Mesenchymal stem cell (in vitro differentiated cells and primary cell): ENCODE data around the gene MOV10.

Source experiments
- DNase-seq: peaks from one replicate; pipeline ENCODE4 v3.0.0-alpha.2; 2013
- H2AFZ ChIP-seq: one replicate; pipeline ENCODE4 v1.6.1; 2013; ENCODE audit warnings: low read depth, mild to moderate bottlenecking, control low read depth, inconsistent platforms, low read length, moderate library complexity
- H2AK5ac ChIP-seq: 2 replicates; pipeline ENCODE4 v1.6.1; 2013; ENCODE audit warnings: low read length, moderate library complexity, mild to moderate bottlenecking, inconsistent platforms; ENCODE audit not compliant: severe bottlenecking
- H2BK120ac ChIP-seq: one replicate; pipeline ENCODE4 v1.6.1; 2013; ENCODE audit warnings: low read depth, mild to moderate bottlenecking, inconsistent platforms, low read length, moderate library complexity
- H2BK12ac ChIP-seq, 2 experiments: one replicate each; pipeline ENCODE4 v1.6.1; 2013; ENCODE audit warnings: inconsistent platforms in 2 of 2, low read length in 2 of 2, mild to moderate bottlenecking in 2 of 2, moderate library complexity in 2 of 2, control low read depth in 1 of 2
- H2BK15ac ChIP-seq: one replicate; pipeline ENCODE4 v1.6.1; 2013; ENCODE audit warnings: mild to moderate bottlenecking, low read depth, inconsistent platforms; ENCODE audit not compliant: poor library complexity, severe bottlenecking
- H2BK5ac ChIP-seq: 2 replicates; pipeline ENCODE4 v1.6.1; 2013; ENCODE audit warnings: low read depth, mild to moderate bottlenecking, low read length, control low read depth, inconsistent platforms; ENCODE audit not compliant: poor library complexity, severe bottlenecking
- H3K14ac ChIP-seq, 2 experiments: one replicate each; pipeline ENCODE4 v1.6.1; 2013; ENCODE audit warnings: inconsistent platforms in 2 of 2, low read length in 2 of 2, control low read depth in 1 of 2, mild to moderate bottlenecking in 1 of 2, moderate library complexity in 1 of 2
- H3K18ac ChIP-seq, 2 experiments: one replicate each; pipeline ENCODE4 v1.6.1; 2013; ENCODE audit warnings: inconsistent platforms in 2 of 2, low read length in 2 of 2, control low read depth in 1 of 2, low read depth in 1 of 2, mild to moderate bottlenecking in 1 of 2
- H3K23ac ChIP-seq, 2 experiments: one replicate each; pipeline ENCODE4 v1.6.1; 2013; ENCODE audit warnings: inconsistent platforms in 2 of 2, low read length in 2 of 2, mild to moderate bottlenecking in 2 of 2, moderate library complexity in 2 of 2, control low read depth in 1 of 2
- H3K27ac ChIP-seq: 2 replicates; pipeline ENCODE4 v1.5.1; 2013; ENCODE audit warnings: mild to moderate bottlenecking, moderate library complexity, low read length, control low read depth, inconsistent platforms; ENCODE audit not compliant: poor library complexity, severe bottlenecking
- H3K27me3 ChIP-seq, 2 experiments: 2 replicates each; pipeline versions ENCODE4 v1.6.1 to v1.7.0; 2013; ENCODE audit warnings: low read length in 2 of 2, mild to moderate bottlenecking in 2 of 2, moderate library complexity in 2 of 2, control low read depth in 1 of 2, inconsistent platforms in 1 of 2; ENCODE audit not compliant: control insufficient read depth in 1 of 2, insufficient read depth in 1 of 2
- H3K36me3 ChIP-seq, 2 experiments: 2 replicates each; pipeline versions ENCODE4 v1.6.1 to v1.7.0; 2013; ENCODE audit warnings: low read length in 2 of 2, control low read depth in 1 of 2, inconsistent platforms in 1 of 2, low read depth in 1 of 2, mild to moderate bottlenecking in 1 of 2; ENCODE audit not compliant: insufficient read depth in 2 of 2, control insufficient read depth in 1 of 2
- H3K4ac ChIP-seq, 2 experiments: one replicate each; pipeline ENCODE4 v1.6.1; 2013; ENCODE audit warnings: inconsistent platforms in 2 of 2, low read length in 2 of 2, mild to moderate bottlenecking in 2 of 2, moderate library complexity in 2 of 2, control low read depth in 1 of 2, low read depth in 1 of 2
- H3K4me1 ChIP-seq: 2 replicates; pipeline ENCODE4 v1.6.1; 2013; ENCODE audit warnings: low read depth, low read length, control low read depth; ENCODE audit not compliant: control insufficient read depth, insufficient read depth
- H3K4me2 ChIP-seq: 2 replicates; pipeline ENCODE4 v1.6.1; 2013; ENCODE audit warnings: low read length, mild to moderate bottlenecking, inconsistent platforms; ENCODE audit not compliant: poor library complexity, severe bottlenecking
- H3K4me3 ChIP-seq, 2 experiments: 2 replicates each; pipeline versions ENCODE4 v1.5.1 to v1.7.0; 2013; ENCODE audit warnings: low read length in 2 of 2, mild to moderate bottlenecking in 2 of 2, control low read depth in 1 of 2, low read depth in 1 of 2; ENCODE audit not compliant: insufficient read depth in 1 of 2
- H3K79me1 ChIP-seq: replicated peaks from 2 replicates; pipeline ENCODE4 v1.6.1; 2013; ENCODE audit warnings: mild to moderate bottlenecking, control low read depth, low read length, inconsistent platforms; ENCODE audit not compliant: poor library complexity, severe bottlenecking
- H3K9ac ChIP-seq: 2 replicates; pipeline ENCODE4 v1.7.0; 2013; ENCODE audit warnings: mild to moderate bottlenecking, low read length, moderate library complexity
- H3K9me3 ChIP-seq: 2 replicates; pipeline ENCODE4 v1.7.0; 2013; ENCODE audit warnings: mild to moderate bottlenecking, low read length; ENCODE audit not compliant: control insufficient read depth
- H4K8ac ChIP-seq: one replicate; pipeline ENCODE4 v1.6.1; 2013; ENCODE audit warnings: inconsistent platforms, mild to moderate bottlenecking, low read length, moderate library complexity
- H4K91ac ChIP-seq: one replicate; pipeline ENCODE4 v1.6.1; 2013; ENCODE audit warnings: mild to moderate bottlenecking, low read length, inconsistent platforms
- WGBS: methylation state at CpG from one replicate; pipeline ENCODE4 v1.1.7; 2013; ENCODE audit warnings: mixed read lengths; 5-methylcytosine and 5-hydroxymethylcytosine counted together

The MOV10 gene

GRCh38 chr1:112729909-112730308 lies 55.5 kb downstream of the MOV10 start:
- no peak overlapping the region for H3K4me3 ChIP-seq
- H3K14ac ChIP-seq = no peak overlapping the region
- no peak overlapping the region for H2BK12ac ChIP-seq
- H3K4ac ChIP-seq = peak overlapping the region in 1 of 2 experiments; percentile 46
- H3K27ac ChIP-seq = no peak overlapping the region
- no peak overlapping the region for H3K18ac ChIP-seq
- no peak overlapping the region for H3K23ac ChIP-seq
- no peak overlapping the region for H2AFZ ChIP-seq
- H2AK5ac ChIP-seq = no peak overlapping the region
- peaks cover 13% of the 10 kb centered on the region for H3K4me1 ChIP-seq
- no peaks in the 10 kb centered on the region for H3K79me1 ChIP-seq
- H2BK5ac ChIP-seq = no peak overlapping the region
- no peaks in the 10 kb centered on the region for H3K36me3 ChIP-seq
- 64% methylated on average over 1 of the region's 1 CpG for WGBS
- H2BK15ac ChIP-seq = peak overlapping the region; percentile 74
- no peak overlapping the region for H4K8ac ChIP-seq
- no peak overlapping the region for H3K4me2 ChIP-seq
- no peak overlapping the region for H2BK120ac ChIP-seq
- H3K27me3 ChIP-seq = no peaks in the 10 kb centered on the region
- H4K91ac ChIP-seq = no peak overlapping the region
- no peak for DNase-seq
- no peaks in the 10 kb centered on the region for H3K9me3 ChIP-seq
- no peak overlapping the region for H3K9ac ChIP-seq

GRCh38 chr1:112731451-112731850 lies 57.0 kb downstream of the MOV10 start:
- Histone ChIP-seq H2BK15ac (no peak overlapping the region), H4K91ac (no peak overlapping the region), H3K4me3 (no peak overlapping the region), H3K27me3 (no peaks in the 10 kb centered on the region), H2BK12ac (no peak overlapping the region), H3K36me3 (no peaks in the 10 kb centered on the region), H2BK120ac (no peak overlapping the region), H3K9ac (no peak overlapping the region), H3K18ac (no peak overlapping the region), H3K4ac (no peak overlapping the region), H3K4me2 (no peak overlapping the region), H2AFZ (no peak overlapping the region), H2AK5ac (no peak overlapping the region), H3K23ac (no peak overlapping the region), H3K79me1 (no peaks in the 10 kb centered on the region), H3K14ac (no peak overlapping the region), H4K8ac (no peak overlapping the region), H3K27ac (no peak overlapping the region), H2BK5ac (no peak overlapping the region), H3K9me3 (no peaks in the 10 kb centered on the region), H3K4me1 (peaks cover 19% of the 10 kb centered on the region)
- 100% methylated on average over 1 of the region's 1 CpG for WGBS
- DNase-seq = no peak

GRCh38 chr1:112735752-112736151 lies 61.3 kb downstream of the MOV10 start:
- H4K8ac ChIP-seq = no peak overlapping the region
- H3K18ac ChIP-seq = no peak overlapping the region
- no peak overlapping the region for H2BK120ac ChIP-seq
- 83% methylated on average over 1 of the region's 1 CpG for whole genome bisulfite sequencing
- H2BK5ac ChIP-seq = no peak overlapping the region
- H3K9me3 ChIP-seq = peaks cover 2% of the 10 kb centered on the region
- H2BK15ac ChIP-seq = no peak overlapping the region
- peak; percentile 88 for DNase-seq
- no peaks in the 10 kb centered on the region for H3K27me3 ChIP-seq
- no peak overlapping the region for H2BK12ac ChIP-seq
- no peak overlapping the region for H3K4ac ChIP-seq
- H3K79me1 ChIP-seq = no peaks in the 10 kb centered on the region
- H3K4me2 ChIP-seq = no peak overlapping the region
- H2AFZ ChIP-seq = no peak overlapping the region
- H3K9ac ChIP-seq = peak overlapping the region; percentile 45
- H3K23ac ChIP-seq = no peak overlapping the region
- peak overlapping the region; percentile 67 for H3K27ac ChIP-seq
- no peaks in the 10 kb centered on the region for H3K36me3 ChIP-seq
- no peak overlapping the region for H3K14ac ChIP-seq
- H4K91ac ChIP-seq = no peak overlapping the region
- no peak overlapping the region for H2AK5ac ChIP-seq
- H3K4me1 ChIP-seq = peaks cover 10% of the 10 kb centered on the region
- H3K4me3 ChIP-seq = no peak overlapping the region

- H3K4me2 ChIP-seq = no peak overlapping the region
- no peak overlapping the region for H3K27ac ChIP-seq
- no peak overlapping the region for H4K91ac ChIP-seq
- no peak overlapping the region for H3K4me3 ChIP-seq
- no peak for DNase-seq
- no peak overlapping the region for H2BK5ac ChIP-seq
- H3K27me3 ChIP-seq = no peaks in the 10 kb centered on the region
- no peak overlapping the region for H2AFZ ChIP-seq
- no peak overlapping the region for H3K23ac ChIP-seq
- H2BK15ac ChIP-seq = no peak overlapping the region
- no peaks in the 10 kb centered on the region for H3K79me1 ChIP-seq
- no peak overlapping the region for H3K18ac ChIP-seq
- no peak overlapping the region for H4K8ac ChIP-seq
- H2AK5ac ChIP-seq = no peak overlapping the region
- H3K4ac ChIP-seq = no peak overlapping the region
- 93% methylated on average over 3 of the region's 3 CpGs for WGBS
- no peak overlapping the region for H3K9ac ChIP-seq
- no peak overlapping the region for H3K14ac ChIP-seq
- no peak overlapping the region for H2BK12ac ChIP-seq
- peaks cover 10% of the 10 kb centered on the region for H3K4me1 ChIP-seq
- H3K36me3 ChIP-seq = no peaks in the 10 kb centered on the region
- no peak overlapping the region for H2BK120ac ChIP-seq
- H3K9me3 ChIP-seq = peaks cover 2% of the 10 kb centered on the region
Measured at GRCh38 chr1:112737573-112737972, 63.1 kb downstream of the MOV10 start.
